GM19395 (cell line): Measurements from ENCODE around the gene SPEG.

ENCODE experiments used
- ATAC-seq: cut with Tn5 transposase; IDR thresholded peaks from one replicate; pipeline ENCODE4 v1.9.1; 2021; ENCODE audit warnings: mild to moderate bottlenecking, moderate library complexity; ENCODE audit not compliant: unreplicated experiment

The SPEG gene

GRCh38 chr2:219492575-219492974 is 57.9 kb downstream of the SPEG start:
- ATAC-seq: no peak

GRCh38 chr2:219493086-219493485 is 58.4 kb downstream of the SPEG start:
- no peak for ATAC-seq

- no peak for ATAC-seq
Observed at GRCh38 chr2:219494952-219495530, 60.4 kb downstream of the SPEG start.

DNA sequence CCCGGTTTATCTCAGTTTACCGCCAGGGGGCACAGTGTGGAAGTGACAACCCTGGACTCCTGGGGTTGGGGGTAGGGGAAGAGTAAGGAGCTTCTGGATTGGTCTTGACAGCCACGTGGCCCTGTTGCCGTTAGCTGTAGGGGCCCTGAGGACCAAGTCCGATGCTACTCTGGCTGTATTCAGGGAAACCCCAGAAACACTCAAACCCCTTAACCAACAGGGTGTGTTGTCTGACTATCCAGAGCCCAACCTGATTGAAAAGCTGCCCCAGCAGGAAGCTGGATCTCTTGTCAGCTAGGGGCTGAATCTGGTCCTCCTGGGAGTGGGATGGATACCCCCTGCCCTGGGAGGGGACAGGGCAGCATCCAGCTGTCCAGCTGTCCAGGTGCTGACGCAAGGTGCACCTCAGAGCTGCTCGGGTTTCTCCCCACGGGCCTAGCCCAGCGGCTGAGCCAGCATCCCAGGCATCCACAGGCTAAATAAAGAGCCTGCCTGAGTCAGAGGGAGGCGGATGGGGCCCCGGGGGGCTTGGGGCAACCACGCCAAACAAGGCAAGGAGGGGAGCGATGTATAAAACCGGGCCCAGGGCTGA is 61.0 kb downstream of the SPEG start:
- no peak for ATAC-seq

DNA sequence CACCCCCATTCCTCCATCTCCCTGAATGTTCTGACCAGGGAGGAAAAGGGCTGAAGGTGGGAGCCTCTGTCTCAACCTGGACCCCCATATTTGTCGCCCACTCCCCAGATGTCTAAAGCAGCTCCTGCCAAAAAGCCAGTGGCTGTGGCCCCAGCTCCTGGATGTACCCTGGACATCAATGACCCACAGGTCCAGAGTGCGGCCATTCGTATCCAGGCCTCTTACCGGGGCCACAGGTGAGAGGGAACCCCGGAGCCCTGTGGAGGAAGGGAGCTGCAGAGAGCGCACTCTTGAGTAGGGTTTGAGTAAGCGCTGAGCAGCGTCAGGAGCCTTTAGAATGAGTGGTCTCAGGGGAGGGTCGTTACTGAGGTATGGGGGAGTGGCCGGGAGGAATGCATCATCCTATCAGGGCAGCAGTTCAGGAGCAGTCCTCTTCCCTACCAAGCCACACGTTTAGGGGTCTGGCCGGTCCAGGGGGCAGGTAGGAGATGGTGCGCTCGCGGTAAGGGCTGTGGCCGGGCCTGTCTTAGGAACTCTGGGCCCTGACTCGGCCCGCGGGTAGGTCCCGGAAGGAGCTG is 61.7 kb downstream of the SPEG start:
- ATAC-seq: no peak

DNA sequence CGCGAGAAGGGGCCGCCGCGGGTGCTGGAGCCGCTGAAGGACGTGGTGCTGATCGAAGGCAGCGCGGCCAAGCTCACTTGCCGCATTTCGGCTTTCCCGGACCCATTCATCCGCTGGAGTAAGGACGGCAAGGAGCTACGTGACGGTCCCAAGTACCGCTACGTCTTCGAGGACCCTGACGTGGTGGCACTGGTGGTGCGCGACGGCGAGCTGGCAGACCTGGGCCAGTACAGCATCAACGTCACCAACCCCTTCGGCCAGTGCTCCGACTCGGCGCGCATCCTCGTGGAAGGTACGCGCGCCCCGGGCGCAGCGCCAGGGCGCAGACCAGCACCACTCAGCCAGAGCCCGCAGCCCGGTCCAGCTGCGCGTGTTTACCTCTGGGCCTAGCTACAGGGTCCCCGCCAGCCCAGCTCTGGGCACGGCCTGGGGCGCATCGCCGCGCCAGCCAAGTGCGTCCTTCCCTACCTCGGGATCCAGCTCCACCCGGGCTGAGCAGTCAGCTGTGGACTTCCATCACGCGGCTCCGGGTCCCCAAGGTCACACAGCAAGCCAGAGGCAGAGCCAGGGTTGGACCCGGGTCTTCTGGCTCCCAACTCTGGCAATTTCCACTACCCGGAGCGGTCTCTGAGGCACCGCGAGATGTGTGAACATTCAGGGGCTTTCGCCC is 62.3 kb downstream of the SPEG start:
- ATAC-seq: no peak

- ATAC-seq: peak; percentile 19
Observed at GRCh38 chr2:219497495-219498279, 63.0 kb downstream of the SPEG start.

GRCh38 chr2:219498280-219499057 is 63.8 kb downstream of the SPEG start, which contains the start of gene GMPPA:
Gene GMPPA (plus strand): TSS chr2:219498891. CDS start chr2:219499976, 1,085 bp downstream.
- ATAC-seq: peak; percentile 95

GRCh38 chr2:219499058-219499307 is 64.3 kb downstream of the SPEG start:
- ATAC-seq: peak; percentile 13

GRCh38 chr2:219499555-219499954 is 64.9 kb downstream of the SPEG start:
- ATAC-seq: no peak

DNA sequence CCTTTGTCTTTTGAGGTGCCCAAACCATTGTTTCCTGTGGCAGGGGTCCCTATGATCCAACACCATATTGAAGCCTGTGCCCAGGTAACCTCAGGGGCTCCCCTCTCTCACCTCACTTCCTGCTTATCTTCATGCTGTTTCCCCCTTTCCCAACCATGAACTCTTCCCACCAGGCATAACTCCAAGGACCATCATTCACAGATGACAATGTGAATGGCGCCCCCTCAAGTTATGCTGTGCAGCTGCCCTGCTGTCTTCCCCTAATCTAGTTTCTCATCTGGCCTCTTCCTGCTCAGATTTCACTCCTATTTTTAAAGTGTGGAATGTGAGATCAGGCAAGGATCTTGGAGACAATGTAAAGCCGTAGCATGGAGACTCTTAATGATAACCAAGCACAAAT is 65.5 kb downstream of the SPEG start:
- ATAC-seq: no peak

DNA sequence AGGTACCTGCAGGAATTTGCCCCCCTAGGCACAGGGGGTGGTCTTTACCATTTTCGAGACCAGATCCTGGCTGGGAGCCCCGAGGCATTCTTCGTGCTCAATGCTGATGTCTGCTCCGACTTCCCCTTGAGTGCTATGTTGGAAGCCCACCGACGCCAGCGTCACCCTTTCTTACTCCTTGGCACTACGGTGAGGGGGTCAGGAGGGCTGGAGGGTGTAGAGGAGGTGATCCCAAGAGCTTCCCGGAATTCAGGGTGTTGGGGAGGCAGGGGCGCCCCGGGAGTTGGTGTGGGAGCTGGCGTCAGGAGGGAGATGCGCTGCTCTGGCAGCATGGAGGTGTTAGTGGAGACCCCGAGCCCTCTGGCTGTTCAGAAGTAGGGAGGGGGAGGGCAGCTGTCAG is 67.2 kb downstream of the SPEG start:
- no peak for ATAC-seq

GRCh38 chr2:219502618-219503017 is 68.0 kb downstream of the SPEG start:
- ATAC-seq: no peak

GRCh38 chr2:219505585-219505984 is 70.9 kb downstream of the SPEG start:
- no peak for ATAC-seq

- ATAC-seq: no peak
Observed at GRCh38 chr2:219506153-219506801, 71.6 kb downstream of the SPEG start.

DNA sequence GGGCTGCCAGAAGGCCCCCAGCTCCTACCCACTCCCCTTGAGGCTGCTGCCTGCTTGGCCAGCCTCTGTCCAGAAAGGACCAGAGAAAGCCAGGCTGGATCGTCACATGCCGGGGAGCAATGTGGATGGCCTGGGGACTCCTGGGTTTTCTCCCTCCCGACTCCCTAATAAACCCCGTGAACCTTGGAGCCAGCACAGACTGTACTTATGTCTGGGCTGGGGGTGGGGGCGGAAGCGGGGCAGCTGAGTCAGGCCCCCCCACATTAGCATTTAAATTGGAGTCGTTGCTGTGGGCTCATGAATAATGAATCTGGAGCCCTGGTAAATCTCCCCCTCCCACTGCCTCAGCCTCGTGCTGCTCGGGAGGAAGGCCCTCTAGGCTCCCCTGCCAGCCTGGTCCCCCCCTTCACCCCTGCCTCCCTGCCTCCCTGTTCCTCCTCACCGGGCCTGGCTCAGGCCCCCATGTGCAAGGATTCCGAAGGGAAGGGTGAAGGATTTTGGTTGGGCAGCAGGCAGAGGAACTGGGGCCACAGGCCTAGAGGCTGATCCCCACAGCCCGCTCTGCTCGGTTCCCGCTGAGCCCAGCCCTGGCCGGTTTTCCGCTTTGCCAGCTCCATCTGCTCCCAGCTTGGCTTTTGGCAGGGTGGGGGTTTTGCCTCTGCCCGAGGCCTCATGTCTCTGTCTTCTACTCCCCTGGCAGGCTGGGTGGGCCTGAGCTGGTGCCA is 72.3 kb downstream of the SPEG start:
- no peak for ATAC-seq

GRCh38 chr2:219507581-219508443 is 73.2 kb downstream of the SPEG start:
- ATAC-seq: no peak

- ATAC-seq: no peak
Observed at GRCh38 chr2:219508444-219508734, 73.7 kb downstream of the SPEG start.
